H1 (cell line): ENCODE data around the gene TNF. TPM values are rescaled to one million over a fixed set of nuclear protein-coding genes. Genes with fewer than 3 reads are reported as not detected.

Experiments
- CTCF ChIA-PET: fragments of 300-600 bp; sonication (Branson Sonifier 250); formaldehyde crosslinking; loops from one replicate; lab custom pipeline; 2021; ENCODE audit not compliant: partially characterized antibody; lab: Charles Lee
- POLR2A ChIA-PET: fragments of 300-600 bp; sonication (Branson Sonifier 250); formaldehyde crosslinking; loops from one replicate; lab custom pipeline; 2021; ENCODE audit warnings: inconsistent platforms; ENCODE audit not compliant: partially characterized antibody; lab: Charles Lee
- DNase-seq, 2 experiments: peaks; one replicate each; pipeline versions ENCODE4 v3.0.0 to v3.0.0-alpha.2; 2010 to 2022; ENCODE audit warnings: low spot score in 2 of 2, low read depth in 1 of 2, mixed read lengths in 1 of 2
- FAIRE-seq: peaks from 2 replicates; lab custom pipeline; 2011; peaks lifted over from hg19 to GRCh38; lab: Jason Lieb, UNC
- H2AFZ ChIP-seq: 2 replicates; pipeline ENCODE4 v1.8.1; 2012; ENCODE audit warnings: low read length, inconsistent platforms
- H2AK5ac ChIP-seq: 2 replicates; pipeline ENCODE4 v1.6.1; 2013; ENCODE audit warnings: low read depth, low read length
- H2BK120ac ChIP-seq: replicated peaks from 2 replicates; pipeline ENCODE3; 2013; ENCODE audit warnings: low read depth, low read length, inconsistent platforms
- H2BK12ac ChIP-seq: 2 replicates; pipeline ENCODE4 v1.6.1; 2013; ENCODE audit warnings: low read depth, low read length
- H2BK15ac ChIP-seq: 2 replicates; pipeline ENCODE4 v1.6.1; 2013; ENCODE audit warnings: low read length
- H2BK20ac ChIP-seq: 2 replicates; pipeline ENCODE4 v1.6.1; 2013; ENCODE audit warnings: low read length
- H2BK5ac ChIP-seq: 2 replicates; pipeline ENCODE4 v1.6.1; 2013; ENCODE audit warnings: low read depth, low read length
- H3K14ac ChIP-seq: 2 replicates; pipeline ENCODE4 v1.6.1; 2013; ENCODE audit warnings: inconsistent platforms; ENCODE audit not compliant: insufficient read length
- H3K18ac ChIP-seq: 2 replicates; pipeline ENCODE4 v1.6.1; 2013; ENCODE audit warnings: low read length; ENCODE audit errors: extremely low read depth
- H3K23ac ChIP-seq: 2 replicates; pipeline ENCODE4 v1.6.1; 2013; ENCODE audit warnings: inconsistent platforms; ENCODE audit not compliant: insufficient read length
- H3K23me2 ChIP-seq: 2 replicates; pipeline ENCODE4 v1.6.1; 2013; ENCODE audit warnings: low read depth, low read length
- H3K27ac ChIP-seq: 2 replicates; pipeline ENCODE4 v1.6.1; 2011; ENCODE audit warnings: low read depth, low read length, inconsistent platforms
- H3K27me3 ChIP-seq, 4 experiments: replicated peaks in 1 of 4; 1 replicate in 1 of 4; 2 replicates in 3 of 4; pipeline versions ENCODE4 v1.6.1 to v1.8.1; 2011 to 2013; ENCODE audit warnings: low read length in 3 of 4, mild to moderate bottlenecking in 3 of 4, inconsistent platforms in 2 of 4, mixed read lengths in 2 of 4, moderate library complexity in 1 of 4; ENCODE audit not compliant: control insufficient read depth in 3 of 4, insufficient read depth in 3 of 4; ENCODE audit errors: extremely low read depth in 1 of 4
- H3K36me3 ChIP-seq, 4 experiments: 2 replicates each; pipeline versions ENCODE4 v1.6.1 to v1.8.1; 2011 to 2013; ENCODE audit warnings: mild to moderate bottlenecking in 4 of 4, low read length in 3 of 4, moderate library complexity in 2 of 4, control low read depth in 1 of 4, inconsistent platforms in 1 of 4; ENCODE audit not compliant: insufficient read depth in 4 of 4, control insufficient read depth in 2 of 4
- H3K4ac ChIP-seq: replicated peaks from 2 replicates; pipeline ENCODE3; 2013; ENCODE audit warnings: low read length, low read depth, mixed read lengths, inconsistent platforms; ENCODE audit not compliant: insufficient read length
- H3K4me1 ChIP-seq, 4 experiments: replicated peaks in 1 of 4; 1 replicate in 1 of 4; 2 replicates in 3 of 4; pipeline versions ENCODE4 v1.6.1 to v1.8.1; 2011 to 2013; ENCODE audit warnings: low read length in 3 of 4, inconsistent platforms in 2 of 4, mixed read lengths in 1 of 4; ENCODE audit not compliant: insufficient read depth in 4 of 4, control insufficient read depth in 3 of 4
- H3K4me2 ChIP-seq, 2 experiments: 2 replicates each; pipeline versions ENCODE4 v1.6.1 to v1.8.1; 2011 to 2013; ENCODE audit warnings: low read depth in 2 of 2, low read length in 2 of 2, control low read depth in 1 of 2, inconsistent platforms in 1 of 2, mild to moderate bottlenecking in 1 of 2; ENCODE audit not compliant: insufficient read depth in 1 of 2
- H3K4me3 ChIP-seq, 4 experiments: fragments of 200-600, 300-600 bp in 1 of 4; sonication (generic), shearing (Covaris generic), sonication (Bioruptor Twin) in 1 of 4; 2 replicates each; pipeline versions ENCODE4 v1.5.1 to v1.8.1; 2011 to 2016; ENCODE audit warnings: low read length in 4 of 4, low read depth in 3 of 4, control low read depth in 2 of 4, inconsistent platforms in 2 of 4, mild to moderate bottlenecking in 2 of 4, mixed read lengths in 1 of 4, moderate library complexity in 1 of 4; ENCODE audit not compliant: insufficient read depth in 2 of 4; ENCODE audit errors: extremely low read depth in 1 of 4
- H3K56ac ChIP-seq: replicated peaks from 2 replicates; pipeline ENCODE3; 2013; ENCODE audit warnings: low read depth, mild to moderate bottlenecking, mixed read lengths, low read length, inconsistent platforms; ENCODE audit not compliant: insufficient read length
- H3K79me1 ChIP-seq: 2 replicates; pipeline ENCODE4 v1.6.1; 2013; ENCODE audit warnings: low read depth, low read length, control low read depth
- H3K79me2 ChIP-seq, 2 experiments: 2 replicates each; pipeline versions ENCODE4 v1.6.1 to v1.8.1; 2012 to 2013; ENCODE audit warnings: low read length in 2 of 2, mild to moderate bottlenecking in 2 of 2, inconsistent platforms in 1 of 2; ENCODE audit not compliant: insufficient read depth in 2 of 2, control insufficient read depth in 1 of 2
- H3K9ac ChIP-seq, 4 experiments: replicated peaks in 1 of 4; 1 replicate in 1 of 4; 2 replicates in 3 of 4; pipeline versions ENCODE4 v1.6.1 to v1.8.1; 2011 to 2013; ENCODE audit warnings: low read depth in 3 of 4, low read length in 3 of 4, control low read depth in 2 of 4, mild to moderate bottlenecking in 2 of 4, moderate library complexity in 2 of 4, inconsistent platforms in 1 of 4; ENCODE audit errors: extremely low read depth in 1 of 4
- H3K9me3 ChIP-seq, 2 experiments: 2 replicates each; pipeline versions ENCODE4 v1.6.1 to v1.8.1; 2012 to 2013; ENCODE audit warnings: mild to moderate bottlenecking in 2 of 2, moderate library complexity in 2 of 2, control low read depth in 1 of 2, inconsistent platforms in 1 of 2, low read depth in 1 of 2, low read length in 1 of 2, mixed read lengths in 1 of 2; ENCODE audit not compliant: insufficient read depth in 2 of 2
- H4K20me1 ChIP-seq, 2 experiments: replicated peaks in 1 of 2; 2 replicates each; pipeline versions ENCODE3 to v1.8.1; 2011 to 2013; ENCODE audit warnings: inconsistent platforms in 2 of 2, low read length in 2 of 2, mild to moderate bottlenecking in 1 of 2; ENCODE audit not compliant: insufficient read depth in 2 of 2, control insufficient read depth in 1 of 2
- H4K5ac ChIP-seq: 2 replicates; pipeline ENCODE4 v1.6.1; 2013; ENCODE audit warnings: low read length, low read depth, mixed read lengths, inconsistent platforms; ENCODE audit not compliant: insufficient read length
- H4K8ac ChIP-seq: 2 replicates; pipeline ENCODE4 v1.8.0; 2013; ENCODE audit warnings: mild to moderate bottlenecking, moderate library complexity, low read length, inconsistent platforms; ENCODE audit not compliant: insufficient read depth; ENCODE audit errors: extremely low read depth
- H4K91ac ChIP-seq: replicated peaks from 2 replicates; pipeline ENCODE3; 2013; ENCODE audit warnings: low read length, mixed read lengths, inconsistent platforms; ENCODE audit not compliant: insufficient read length
- BACH1 ChIP-seq: IDR thresholded peaks from 2 replicates; pipeline ENCODE4 v1.6.1; 2012; ENCODE audit warnings: low read length, improper control_type of control experiment
- BCL11A ChIP-seq, 2 experiments: IDR thresholded peaks; one replicate each; pipeline ENCODE4 v1.6.1; 2011; ENCODE audit warnings: low read depth in 2 of 2, low read length in 2 of 2, mild to moderate bottlenecking in 2 of 2
- BRCA1 ChIP-seq: IDR thresholded peaks from 2 replicates; pipeline ENCODE4 v1.6.1; 2012; ENCODE audit warnings: low read depth, low read length, improper control_type of control experiment
- POLR2A ChIP-seq, 2 experiments: IDR thresholded peaks; 1 replicate in 1 of 2; 2 replicates in 1 of 2; pipeline ENCODE4 v1.6.1; 2011; ENCODE audit warnings: low read depth in 2 of 2, low read length in 2 of 2, mild to moderate bottlenecking in 2 of 2; ENCODE audit errors: control extremely low read depth in 1 of 2
- SIX5 ChIP-seq: IDR thresholded peaks from 2 replicates; pipeline ENCODE4 v1.6.1; 2011; ENCODE audit warnings: mild to moderate bottlenecking, low read depth, low read length
- TAF7 ChIP-seq: optimal IDR thresholded peaks from 2 replicates; pipeline ENCODE3; 2011; ENCODE audit warnings: low read depth, mild to moderate bottlenecking, inconsistent platforms, low read length, moderate library complexity, borderline replicate concordance
- TBP ChIP-seq: IDR thresholded peaks from 2 replicates; pipeline ENCODE4 v1.6.1; 2011; ENCODE audit warnings: low read depth, low read length, improper control_type of control experiment
- WGBS, 2 experiments: shearing (Covaris generic) in 1 of 2; methylation state at CpG; one replicate each; pipeline versions ENCODE4 v1.1.6 to v1.1.7; 2013 to 2015; ENCODE audit warnings: low lambda C conversion rate in 2 of 2, mixed read lengths in 2 of 2, inconsistent platforms in 1 of 2, low coverage in 1 of 2, missing lambda C conversion rate in 1 of 2; ENCODE audit not compliant: insufficient replicate concordance in 2 of 2, insufficient coverage in 1 of 2, insufficient read length in 1 of 2; ENCODE audit errors: extremely low coverage in 1 of 2, missing lambda C conversion rate in 1 of 2; 5-methylcytosine and 5-hydroxymethylcytosine counted together
- polyA plus RNA-seq, 7 experiments: library from polyadenylated mRNA; depleted of rRNA in 3 of 7; stranded (reverse) in 5 of 7; unstranded in 2 of 7; fragments of >200 nt in 5 of 7; fragments of 200-250 nt in 2 of 7; gene quantifications; 1 replicate in 5 of 7; 2 replicates in 1 of 7; 4 replicates in 1 of 7; pipeline versions ENCODE4 v1.2.1 to v1.2.3, GENCODE V29; 2011 to 2013; ENCODE audit warnings: missing spikeins in 2 of 7, mixed read lengths in 2 of 7
- total RNA-seq: library from RNA; stranded (reverse); fragmentation: NEBNext Ultra II Directional; extraction: Animal tissue kit (Norgen Biotek cat#: 25700); gene quantifications from 2 replicates; pipeline ENCODE4 v1.2.1, GENCODE V29; 2021

TNF gene
- total and polyA plus RNA-seq, 2 of the 8 experiments (the other 6 are each of a cell fraction or from before 2014, with no cell fraction given), result not detected

DNA sequence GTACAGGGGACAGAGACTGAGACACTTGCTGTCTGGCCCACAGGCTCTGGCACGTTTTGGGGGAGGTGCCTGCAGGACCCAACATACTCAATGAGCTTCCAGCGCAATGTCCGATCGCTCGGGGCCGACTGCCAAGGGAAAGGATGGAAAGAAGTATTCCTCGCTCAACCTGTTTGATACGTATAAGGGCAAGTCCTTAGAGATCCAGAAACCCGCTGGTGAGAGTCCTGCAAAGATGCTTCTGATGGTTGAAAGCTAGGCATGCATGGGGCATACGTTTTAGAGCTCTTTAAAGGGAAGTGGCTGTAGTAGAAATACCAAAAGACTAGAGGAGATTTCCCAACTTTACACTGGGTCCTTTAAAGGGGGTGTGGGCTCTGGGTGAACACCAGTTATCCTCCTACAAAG, 47.3 kb downstream of the TNF start:
- Histone ChIP-seq H2BK120ac (no peak overlapping the region), H2BK5ac (no peak overlapping the region), H3K9me3 (no peaks in the 10 kb centered on the region), H3K27ac (peak overlapping the region; percentile 10; the same call in 1 of the 2 replicates), H2BK15ac (no peak overlapping the region), H2AK5ac (no peak overlapping the region), H4K20me1 (peaks cover 4 to 18% of the 10 kb centered on the region in 2 experiments), H3K4me1 (peaks cover 0 to 2% (median 0%) of the 10 kb centered on the region in 4 experiments; a peak in 1 of 7 replicates), H3K79me1 (peaks cover 15% of the 10 kb centered on the region; the same call in 1 of the 2 replicates), H3K27me3 (no peaks in the 10 kb centered on the region), H3K14ac (no peak overlapping the region), H3K4ac (no peak overlapping the region), H3K36me3 (peaks cover 45 to 59% (median 48%) of the 10 kb centered on the region in 4 experiments), H4K5ac (no peak overlapping the region), H2BK20ac (no peak overlapping the region), H2BK12ac (no peak overlapping the region), H3K23ac (no peak overlapping the region), H3K4me2 (peak overlapping the region; percentile 81 to 93), H4K91ac (no peak overlapping the region), H2AFZ (no peak overlapping the region), H3K56ac (no peak overlapping the region), H3K23me2 (peaks cover 5% of the 10 kb centered on the region; the same call in 1 of the 2 replicates), H3K9ac (peak overlapping the region in 2 of 4 experiments; percentile 34 to 75; a peak in 3 of 7 replicates), H3K4me3 (peak overlapping the region; percentile 88 to 98 (median 98); a peak in 5 of 8 replicates), H3K18ac (no peak overlapping the region), H4K8ac (no peak overlapping the region), H3K79me2 (peaks cover 24 to 46% of the 10 kb centered on the region in 2 experiments)
- 85% methylated on average over 10 of the region's 10 CpGs; no CpG with 5 or more reads in 1 of the 2 experiments for WGBS, 2 experiments
- DNase-seq, result no peak
- no peak for FAIRE-seq
- TF ChIP-seq TBP, result no peak
- TF ChIP-seq BACH1, result no peak
- no peak; a peak in 1 of 3 replicates for TF ChIP-seq POLR2A (IDR thresholded peaks at IDR 0.05; ENCODE audit: control extremely low read depth in 1 of 2, low read depth in 2 of 2, low read length in 2 of 2)
- no peak for TF ChIP-seq BCL11A (IDR thresholded peaks at IDR 0.05; ENCODE audit: low read depth in 2 of 2, low read length in 2 of 2)
- TF ChIP-seq BRCA1, result no peak
- TF ChIP-seq SIX5, result no peak
- TF ChIP-seq TAF7, result no peak
- CTCF ChIA-PET, result interaction anchor here (0.5 to 2.7 kb wide), 12 partner anchors 12 to 76 kb away, joined by 3 to 10 read pairs (median 5); partner anchors contain the start of genes ATP6V1G2, BAG6, LST1 and NFKBIL1
- POLR2A ChIA-PET, result interaction anchor here (0.8 to 34.9 kb wide), 18 partner anchors 7 to 349 kb away, joined by 3 to 883 read pairs (median 5); partner anchors contain the start of genes APOM, ATP6V1G2, BAG6 and C6orf47
